Measurements from ENCODE around the gene GMDS.
A peak's percentile ranks its signal among the peaks of the same experiment; 100 is the strongest.

GMDS gene

GRCh38 chr6:1895721-1896120 is 349.7 kb downstream of the GMDS start:
- peak; percentile 44 for DNase-seq (ENCODE audit: low read depth)

- no peak for DNase-seq (ENCODE audit: low read depth)
Measured at GRCh38 chr6:1894954-1895353, 350.5 kb downstream of the GMDS start.

GRCh38 chr6:1893470-1894130 is 351.8 kb downstream of the GMDS start:
- no peak for DNase-seq (ENCODE audit: low read depth)

- no peak for DNase-seq (ENCODE audit: low read depth)
Measured at GRCh38 chr6:1892716-1893115, 352.7 kb downstream of the GMDS start.

GRCh38 chr6:1890987-1891386 is 354.4 kb downstream of the GMDS start:
- no peak for DNase-seq (ENCODE audit: low read depth)

- peak; percentile 55 for DNase-seq (ENCODE audit: low read depth)
Measured at GRCh38 chr6:1890071-1890470, 355.3 kb downstream of the GMDS start.

- DNase-seq (ENCODE audit: low read depth): no peak
Measured at GRCh38 chr6:1885576-1886011, 359.8 kb downstream of the GMDS start.

- peak; percentile 70 for DNase-seq (ENCODE audit: low read depth)
Measured at GRCh38 chr6:1884313-1884712, 361.1 kb downstream of the GMDS start.

- DNase-seq (ENCODE audit: low read depth): no peak
Measured at GRCh38 chr6:1878330-1878729, 367.1 kb downstream of the GMDS start.

GRCh38 chr6:1873781-1874180 is 371.6 kb downstream of the GMDS start:
- DNase-seq (ENCODE audit: low read depth): no peak

- DNase-seq (ENCODE audit: low read depth): peak; percentile 75
Measured at GRCh38 chr6:1872649-1873131, 372.7 kb downstream of the GMDS start.

- no peak for DNase-seq (ENCODE audit: low read depth)
Measured at GRCh38 chr6:1871724-1872315, 373.6 kb downstream of the GMDS start.

GRCh38 chr6:1870932-1871331 is 374.5 kb downstream of the GMDS start:
- no peak for DNase-seq (ENCODE audit: low read depth)

GRCh38 chr6:1870251-1870650 is 375.2 kb downstream of the GMDS start:
- no peak for DNase-seq (ENCODE audit: low read depth)

GRCh38 chr6:1869769-1870168 is 375.6 kb downstream of the GMDS start:
- no peak for DNase-seq (ENCODE audit: low read depth)

- DNase-seq (ENCODE audit: low read depth): no peak
Measured at GRCh38 chr6:1869308-1869707, 376.1 kb downstream of the GMDS start.

GRCh38 chr6:1868561-1869261 is 376.7 kb downstream of the GMDS start:
- DNase-seq (ENCODE audit: low read depth): no peak

- no peak for DNase-seq (ENCODE audit: low read depth)
Measured at GRCh38 chr6:1867197-1867596, 378.2 kb downstream of the GMDS start.

- DNase-seq (ENCODE audit: low read depth): no peak
Measured at GRCh38 chr6:1865585-1865984, 379.8 kb downstream of the GMDS start.

- peak; percentile 20 for DNase-seq (ENCODE audit: low read depth)
Measured at GRCh38 chr6:1864496-1864895, 380.9 kb downstream of the GMDS start.

GRCh38 chr6:1862411-1862810 is 383.0 kb downstream of the GMDS start:
- DNase-seq (ENCODE audit: low read depth): no peak

- DNase-seq (ENCODE audit: low read depth): no peak
Measured at GRCh38 chr6:1860756-1861348, 384.6 kb downstream of the GMDS start.

- no peak for DNase-seq (ENCODE audit: low read depth)
Measured at GRCh38 chr6:1858859-1859258, 386.5 kb downstream of the GMDS start.

Data from EH (cell line).